PC-9 (cell line): ENCODE results near the gene ABHD16A. TPM values are rescaled to one million over a fixed set of nuclear protein-coding genes. Genes with fewer than 3 reads are reported as not detected.
A peak's percentile ranks its signal among the peaks of the same experiment; 100 is the strongest.

Experiments
- BruUV-seq: library from RNA; stranded (reverse); fragments of 400-500 nt; replicated peaks from 2 replicates; lab custom pipeline; 2021; lab: Mats Ljungman, UMichigan
- CTCF ChIA-PET: fragments of 300-600 bp; sonication (Branson Sonifier 250); formaldehyde crosslinking; loops from one replicate; lab custom pipeline; 2022; ENCODE audit warnings: antibody characterized with exemption; lab: Charles Lee
- POLR2A ChIA-PET: fragments of 300-600 bp; sonication (Branson Sonifier 250); formaldehyde crosslinking; loops from one replicate; lab custom pipeline; 2022; ENCODE audit warnings: antibody characterized with exemption; ENCODE audit not compliant: unreplicated experiment; lab: Charles Lee
- DNase-seq, 2 experiments: peaks; one replicate each; pipeline versions ENCODE4 v3.0.0 to v3.0.0-alpha.2; 2015 to 2022; ENCODE audit warnings: mixed read lengths in 1 of 2
- H2AFZ ChIP-seq: fragments of 200-600 bp; sonication (generic); 2 replicates; pipeline ENCODE4 v1.8.1; 2017; ENCODE audit warnings: antibody characterized with exemption
- H3F3A ChIP-seq: fragments of 200-600 bp; sonication (generic); 2 replicates; pipeline ENCODE4 v1.8.1; 2017; ENCODE audit warnings: antibody characterized with exemption, mild to moderate bottlenecking, low read depth; ENCODE audit not compliant: insufficient read depth
- H3K27ac ChIP-seq: fragments of 200-600 bp; sonication (generic); 2 replicates; pipeline ENCODE4 v1.6.1; 2016; ENCODE audit warnings: mixed run types
- H3K27me3 ChIP-seq: fragments of 200-600 bp; sonication (generic); 2 replicates; pipeline ENCODE4 v1.6.1; 2016; ENCODE audit warnings: low read depth, mixed run types; ENCODE audit not compliant: insufficient read depth
- H3K36me3 ChIP-seq: fragments of 200-600 bp; sonication (generic); 2 replicates; pipeline ENCODE4 v1.6.1; 2016; ENCODE audit warnings: low read depth, mixed run types
- H3K4me1 ChIP-seq: fragments of 200-600 bp; sonication (generic); replicated peaks from 2 replicates; pipeline ENCODE4 v1.6.1; 2016; ENCODE audit warnings: mixed run types; ENCODE audit not compliant: insufficient read depth
- H3K4me2 ChIP-seq: fragments of 200-600 bp; sonication (generic); 2 replicates; pipeline ENCODE4 v1.6.1; 2017; ENCODE audit warnings: mixed run types
- H3K4me3 ChIP-seq: fragments of 200-600 bp; sonication (generic); 2 replicates; pipeline ENCODE4 v1.6.1; 2016; ENCODE audit warnings: mixed run types
- H3K79me2 ChIP-seq: fragments of 200-600 bp; sonication (generic); 2 replicates; pipeline ENCODE4 v1.6.1; 2017; ENCODE audit warnings: low read depth, mixed run types
- H3K9me2 ChIP-seq: fragments of 200-600 bp; sonication (generic); 2 replicates; pipeline ENCODE4 v1.8.1; 2017; ENCODE audit warnings: mild to moderate bottlenecking; ENCODE audit not compliant: insufficient read depth
- H3K9me3 ChIP-seq: fragments of 200-600 bp; sonication (generic); 2 replicates; pipeline ENCODE4 v1.8.1; 2016; ENCODE audit warnings: low read depth; ENCODE audit not compliant: insufficient read depth
- H4K20me1 ChIP-seq: fragments of 200-600 bp; sonication (generic); 2 replicates; pipeline ENCODE4 v1.8.1; 2017; ENCODE audit not compliant: insufficient read depth
- CTCF ChIP-seq: fragments of 200-600 bp; sonication (generic); conservative IDR thresholded peaks from 2 replicates; pipeline ENCODE4 v1.6.1; 2017; ENCODE audit warnings: mixed run types, antibody characterized with exemption, mild to moderate bottlenecking, moderate library complexity
- EZH2 ChIP-seq: fragments of 200-600 bp; sonication (generic); IDR thresholded peaks from 2 replicates; pipeline ENCODE4 v1.8.0; 2017; ENCODE audit warnings: antibody characterized with exemption, low read depth
- intact Hi-C: fragments of 100-400 bp; cut with micrococcal nuclease; formaldehyde crosslinking; loops from one replicate; pipeline ENCODE4 v1.10.0; 2022; ENCODE audit not compliant: unreplicated experiment
- total RNA-seq: library from RNA; stranded (reverse); gene quantifications from 2 replicates; pipeline ENCODE4 v1.2.3, GENCODE V29; 2021

ABHD16A gene
- total RNA-seq, 1 experiment from 2014 or later: 35.2 TPM

- H3K27ac ChIP-seq: peak overlapping the region; percentile 92
- peaks cover 6% of the 10 kb centered on the region; the same call in 1 of the 2 replicates for H3K36me3 ChIP-seq
- peak overlapping the region; percentile 83 for H2AFZ ChIP-seq
- CTCF ChIA-PET: no interaction called here
- POLR2A ChIA-PET: interaction anchor here (0.5 to 0.7 kb wide), 7 partner anchors 9 to 220 kb away, joined by 3 to 8 read pairs (median 4); partner anchors contain the start of genes C6orf47 and GPANK1
- H3K4me3 ChIP-seq: peak overlapping the region; percentile 79
- intact Hi-C loops: loop anchor here (1.0 to 2.0 kb wide), 3 partner anchors 9 to 51 kb away; partner anchors contain the start of genes ABHD16A, C6orf47 and PRRC2A
- TF ChIP-seq EZH2 (no peak), CTCF (no peak)
- peaks cover 20% of the 10 kb centered on the region for H4K20me1 ChIP-seq
- H3F3A ChIP-seq: peaks cover 14% of the 10 kb centered on the region
- H3K4me1 ChIP-seq: peaks cover 14% of the 10 kb centered on the region
- H3K4me2 ChIP-seq: peak overlapping the region; percentile 81
- H3K79me2 ChIP-seq: peaks cover 34% of the 10 kb centered on the region
- peak in 1 of 2 experiments; percentile 71 for DNase-seq
- BruUV-seq: no TSS peak
- H3K27me3 ChIP-seq: no peaks in the 10 kb centered on the region
- no peaks in the 10 kb centered on the region for H3K9me3 ChIP-seq
- no peaks in the 10 kb centered on the region for H3K9me2 ChIP-seq
These were observed 51.4 kb downstream of the ABHD16A start for GRCh38 chr6:31651602-31652191.

- no peak for TF ChIP-seq EZH2
- no peak for TF ChIP-seq CTCF
- intact Hi-C loops: no loop called here
- peaks cover 7% of the 10 kb centered on the region; the same call in 1 of the 2 replicates for H3F3A ChIP-seq
- no peaks in the 10 kb centered on the region for H3K9me3 ChIP-seq
- BruUV-seq: no TSS peak
- H2AFZ ChIP-seq: no peak overlapping the region
- CTCF ChIA-PET: no interaction called here
- no peak overlapping the region for H3K27ac ChIP-seq
- peaks cover 24% of the 10 kb centered on the region for H3K36me3 ChIP-seq
- H3K4me3 ChIP-seq: no peak overlapping the region
- POLR2A ChIA-PET: interaction anchor here (0.6 kb wide), 1 partner anchor 253 kb away, joined by 4 read pairs; no protein-coding TSS in a partner anchor
- H4K20me1 ChIP-seq: peaks cover 5% of the 10 kb centered on the region
- H3K4me1 ChIP-seq: no peaks in the 10 kb centered on the region
- DNase-seq: no peak
- H3K4me2 ChIP-seq: no peak overlapping the region
- H3K79me2 ChIP-seq: peaks cover 18% of the 10 kb centered on the region
- H3K9me2 ChIP-seq: no peaks in the 10 kb centered on the region
- H3K27me3 ChIP-seq: no peaks in the 10 kb centered on the region
These were observed 57.8 kb downstream of the ABHD16A start for GRCh38 chr6:31645325-31645724.

- Histone ChIP-seq H3K36me3 (peaks cover 27% of the 10 kb centered on the region), H4K20me1 (peaks cover 12% of the 10 kb centered on the region; the same call in 1 of the 2 replicates), H3K79me2 (peaks cover 4% of the 10 kb centered on the region; the same call in 1 of the 2 replicates), H3K4me1 (no peaks in the 10 kb centered on the region), H3K9me3 (no peaks in the 10 kb centered on the region), H3K27me3 (no peaks in the 10 kb centered on the region), H3K4me3 (no peak overlapping the region), H3F3A (peaks cover 20% of the 10 kb centered on the region; the same call in 1 of the 2 replicates), H3K9me2 (no peaks in the 10 kb centered on the region), H3K4me2 (no peak overlapping the region), H2AFZ (no peak overlapping the region), H3K27ac (no peak overlapping the region)
- no peak for TF ChIP-seq CTCF
- no peak for TF ChIP-seq EZH2
- no TSS peak for BruUV-seq
- POLR2A ChIA-PET: no interaction called here
- CTCF ChIA-PET: no interaction called here
- no peak for DNase-seq
- intact Hi-C loops: no loop called here
These were observed 59.2 kb downstream of the ABHD16A start for GRCh38 chr6:31643818-31644454.
